PC-9 (cell line): ENCODE measurements around the gene GOLGB1. TPM values are rescaled to one million over a fixed set of nuclear protein-coding genes. Genes with fewer than 3 reads are reported as not detected.
"Not testable (repeated sequence)": the region's sequence is repeated elsewhere in the genome, so short reads cannot be mapped to it uniquely, and the experiment has no call there.

ENCODE experiments used
- BruUV-seq: library from RNA; stranded (reverse); fragments of 400-500 nt; replicated peaks from 2 replicates; lab custom pipeline; 2021; lab: Mats Ljungman, UMichigan
- CTCF ChIA-PET: fragments of 300-600 bp; sonication (Branson Sonifier 250); formaldehyde crosslinking; loops from one replicate; lab custom pipeline; 2022; ENCODE audit warnings: antibody characterized with exemption; lab: Charles Lee
- POLR2A ChIA-PET: fragments of 300-600 bp; sonication (Branson Sonifier 250); formaldehyde crosslinking; loops from one replicate; lab custom pipeline; 2022; ENCODE audit warnings: antibody characterized with exemption; ENCODE audit not compliant: unreplicated experiment; lab: Charles Lee
- DNase-seq, 2 experiments: peaks; one replicate each; pipeline versions ENCODE4 v3.0.0 to v3.0.0-alpha.2; 2015 to 2022; ENCODE audit warnings: mixed read lengths in 1 of 2
- H2AFZ ChIP-seq: fragments of 200-600 bp; sonication (generic); 2 replicates; pipeline ENCODE4 v1.8.1; 2017; ENCODE audit warnings: antibody characterized with exemption
- H3F3A ChIP-seq: fragments of 200-600 bp; sonication (generic); 2 replicates; pipeline ENCODE4 v1.8.1; 2017; ENCODE audit warnings: antibody characterized with exemption, mild to moderate bottlenecking, low read depth; ENCODE audit not compliant: insufficient read depth
- H3K27ac ChIP-seq: fragments of 200-600 bp; sonication (generic); 2 replicates; pipeline ENCODE4 v1.6.1; 2016; ENCODE audit warnings: mixed run types
- H3K27me3 ChIP-seq: fragments of 200-600 bp; sonication (generic); 2 replicates; pipeline ENCODE4 v1.6.1; 2016; ENCODE audit warnings: low read depth, mixed run types; ENCODE audit not compliant: insufficient read depth
- H3K36me3 ChIP-seq: fragments of 200-600 bp; sonication (generic); 2 replicates; pipeline ENCODE4 v1.6.1; 2016; ENCODE audit warnings: low read depth, mixed run types
- H3K4me1 ChIP-seq: fragments of 200-600 bp; sonication (generic); replicated peaks from 2 replicates; pipeline ENCODE4 v1.6.1; 2016; ENCODE audit warnings: mixed run types; ENCODE audit not compliant: insufficient read depth
- H3K4me2 ChIP-seq: fragments of 200-600 bp; sonication (generic); 2 replicates; pipeline ENCODE4 v1.6.1; 2017; ENCODE audit warnings: mixed run types
- H3K4me3 ChIP-seq: fragments of 200-600 bp; sonication (generic); 2 replicates; pipeline ENCODE4 v1.6.1; 2016; ENCODE audit warnings: mixed run types
- H3K79me2 ChIP-seq: fragments of 200-600 bp; sonication (generic); 2 replicates; pipeline ENCODE4 v1.6.1; 2017; ENCODE audit warnings: low read depth, mixed run types
- H3K9me2 ChIP-seq: fragments of 200-600 bp; sonication (generic); 2 replicates; pipeline ENCODE4 v1.8.1; 2017; ENCODE audit warnings: mild to moderate bottlenecking; ENCODE audit not compliant: insufficient read depth
- H3K9me3 ChIP-seq: fragments of 200-600 bp; sonication (generic); 2 replicates; pipeline ENCODE4 v1.8.1; 2016; ENCODE audit warnings: low read depth; ENCODE audit not compliant: insufficient read depth
- H4K20me1 ChIP-seq: fragments of 200-600 bp; sonication (generic); 2 replicates; pipeline ENCODE4 v1.8.1; 2017; ENCODE audit not compliant: insufficient read depth
- EZH2 ChIP-seq: fragments of 200-600 bp; sonication (generic); IDR thresholded peaks from 2 replicates; pipeline ENCODE4 v1.8.0; 2017; ENCODE audit warnings: antibody characterized with exemption, low read depth
- intact Hi-C: fragments of 100-400 bp; cut with micrococcal nuclease; formaldehyde crosslinking; loops from one replicate; pipeline ENCODE4 v1.10.0; 2022; ENCODE audit not compliant: unreplicated experiment
- total RNA-seq: library from RNA; stranded (reverse); gene quantifications from 2 replicates; pipeline ENCODE4 v1.2.3, GENCODE V29; 2021
- TF ChIP-seq, protein P1 (sequence below): fragments of 200-600 bp; sonication (generic); conservative IDR thresholded peaks from 2 replicates; pipeline ENCODE4 v1.6.1; 2017; ENCODE audit warnings: mixed run types, antibody characterized with exemption, mild to moderate bottlenecking, moderate library complexity

The GOLGB1 gene
- total RNA-seq, 1 experiment from 2014 or later = 73.1 TPM

GRCh38 chr3:121794264-121794983, 44.9 kb upstream of the GOLGB1 start:
- Histone ChIP-seq H3K79me2 (no peaks in the 10 kb centered on the region), H3K4me3 (no peak overlapping the region), H4K20me1 (no peaks in the 10 kb centered on the region), H3K4me1 (no peaks in the 10 kb centered on the region), H3F3A (no peaks in the 10 kb centered on the region), H3K4me2 (no peak overlapping the region), H3K9me2 (no peaks in the 10 kb centered on the region), H3K27me3 (no peaks in the 10 kb centered on the region), H2AFZ (no peak overlapping the region), H3K27ac (no peak overlapping the region), H3K9me3 (no peaks in the 10 kb centered on the region), H3K36me3 (0 out of 2 replicates have a peak, but pooled peaks cover 6% of the 10 kb centered on the region)
- no TSS peak for BruUV-seq
- no peak for DNase-seq
- ChIA-PET CTCF (no interaction called here), POLR2A (no interaction called here)
- intact Hi-C loops = no loop called here
- TF ChIP-seq EZH2 = no peak
- TF ChIP-seq, protein P1, sequence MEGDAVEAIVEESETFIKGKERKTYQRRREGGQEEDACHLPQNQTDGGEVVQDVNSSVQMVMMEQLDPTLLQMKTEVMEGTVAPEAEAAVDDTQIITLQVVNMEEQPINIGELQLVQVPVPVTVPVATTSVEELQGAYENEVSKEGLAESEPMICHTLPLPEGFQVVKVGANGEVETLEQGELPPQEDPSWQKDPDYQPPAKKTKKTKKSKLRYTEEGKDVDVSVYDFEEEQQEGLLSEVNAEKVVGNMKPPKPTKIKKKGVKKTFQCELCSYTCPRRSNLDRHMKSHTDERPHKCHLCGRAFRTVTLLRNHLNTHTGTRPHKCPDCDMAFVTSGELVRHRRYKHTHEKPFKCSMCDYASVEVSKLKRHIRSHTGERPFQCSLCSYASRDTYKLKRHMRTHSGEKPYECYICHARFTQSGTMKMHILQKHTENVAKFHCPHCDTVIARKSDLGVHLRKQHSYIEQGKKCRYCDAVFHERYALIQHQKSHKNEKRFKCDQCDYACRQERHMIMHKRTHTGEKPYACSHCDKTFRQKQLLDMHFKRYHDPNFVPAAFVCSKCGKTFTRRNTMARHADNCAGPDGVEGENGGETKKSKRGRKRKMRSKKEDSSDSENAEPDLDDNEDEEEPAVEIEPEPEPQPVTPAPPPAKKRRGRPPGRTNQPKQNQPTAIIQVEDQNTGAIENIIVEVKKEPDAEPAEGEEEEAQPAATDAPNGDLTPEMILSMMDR = no peak

DNA sequence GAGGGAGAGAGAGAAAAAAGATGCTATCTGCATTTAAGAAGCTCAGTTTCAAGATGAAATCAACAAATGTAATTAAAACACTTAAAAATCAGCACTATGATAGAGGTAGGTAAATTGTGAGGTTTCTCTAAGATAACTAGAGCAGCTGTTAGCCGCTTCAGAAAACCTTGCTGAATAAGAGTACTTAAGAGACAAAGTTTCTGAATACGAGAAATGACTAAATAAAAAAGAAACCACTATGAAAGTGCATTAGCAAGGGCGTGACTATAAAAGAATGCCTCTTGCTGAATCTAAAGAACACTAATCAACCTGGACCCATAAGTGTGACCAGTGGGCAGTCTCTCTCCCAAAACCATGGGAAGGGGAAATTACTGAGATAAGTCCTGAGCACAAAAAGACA, 43.5 kb upstream of the GOLGB1 start:
- ChIA-PET CTCF (interaction anchor here (1.0 kb wide), 1 partner anchor 246 kb away, joined by 4 read pairs; no protein-coding TSS in a partner anchor), POLR2A (interaction anchor here (0.5 kb wide), 1 partner anchor 16 kb away, joined by 3 read pairs; no protein-coding TSS in a partner anchor)
- 0 out of 2 replicates have a peak, but pooled peaks cover 13% of the 10 kb centered on the region for H3K36me3 ChIP-seq
- no peak for TF ChIP-seq EZH2
- TF ChIP-seq, protein P1 = no peak
- no peak overlapping the region for H2AFZ ChIP-seq
- intact Hi-C loops = no loop called here
- no peak for DNase-seq
- H3K4me3 ChIP-seq = no peak overlapping the region
- no peak overlapping the region for H3K4me2 ChIP-seq
- H3K79me2 ChIP-seq = no peaks in the 10 kb centered on the region
- H3K27ac ChIP-seq = no peak overlapping the region
- no peaks in the 10 kb centered on the region for H3K9me3 ChIP-seq
- no peaks in the 10 kb centered on the region for H4K20me1 ChIP-seq
- H3K4me1 ChIP-seq = no peaks in the 10 kb centered on the region
- H3K9me2 ChIP-seq = no peaks in the 10 kb centered on the region
- BruUV-seq = no TSS peak
- no peaks in the 10 kb centered on the region for H3F3A ChIP-seq
- no peaks in the 10 kb centered on the region for H3K27me3 ChIP-seq

DNA sequence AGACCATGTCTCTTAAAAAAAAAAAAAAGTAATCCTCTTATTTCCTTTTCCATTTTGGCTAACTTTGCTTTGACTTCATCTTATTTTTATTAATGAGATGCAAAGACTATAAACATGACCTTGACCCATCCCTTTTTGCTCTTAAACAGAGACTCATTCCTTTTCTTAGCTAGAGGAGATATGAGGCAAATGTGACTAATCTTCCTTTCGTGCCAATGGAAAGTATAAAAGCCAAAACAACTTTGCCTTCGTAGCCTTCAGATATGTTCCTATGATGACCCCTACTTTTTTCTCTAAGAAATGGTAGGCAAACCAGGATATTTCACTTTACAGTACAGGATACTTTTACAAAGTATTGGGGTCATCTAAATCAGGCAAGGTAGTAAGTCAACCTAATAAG, 36.9 kb upstream of the GOLGB1 start:
- H3K9me2 ChIP-seq = no peaks in the 10 kb centered on the region
- CTCF ChIA-PET = no interaction called here

DNA sequence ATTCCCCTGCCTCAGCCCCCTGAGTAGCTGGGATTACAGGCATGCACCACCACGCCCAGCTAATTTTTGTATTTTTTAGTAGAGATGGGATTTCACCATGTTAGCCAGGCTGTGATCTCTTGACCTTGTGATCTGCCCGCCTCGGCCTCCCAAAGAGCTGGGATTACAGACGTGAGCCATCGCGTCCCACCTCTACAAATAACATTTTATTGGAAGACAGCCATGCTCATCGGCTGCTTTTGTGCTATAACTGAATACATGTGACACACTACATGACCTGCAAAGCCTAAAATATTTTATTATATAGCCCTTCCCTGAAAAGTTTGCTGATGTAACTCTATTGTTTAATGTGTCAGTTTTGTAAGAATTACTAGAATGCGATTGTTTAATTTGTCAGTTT, 33.2 kb upstream of the GOLGB1 start:
- BruUV-seq, H3K4me1 ChIP-seq, H3K4me2 ChIP-seq, H3F3A ChIP-seq, H2AFZ ChIP-seq, H3K9me3 ChIP-seq, intact Hi-C loops, POLR2A ChIA-PET, DNase-seq, H3K4me3 ChIP-seq, H3K27me3 ChIP-seq, H3K9me2 ChIP-seq, H3K79me2 ChIP-seq, H4K20me1 ChIP-seq, H3K27ac ChIP-seq: not testable (repeated sequence)
- peaks cover 13% of the 10 kb centered on the region; the same call in 1 of the 2 replicates for H3K36me3 ChIP-seq
- CTCF ChIA-PET = interaction anchor here (0.6 kb wide), 1 partner anchor 167 kb away, joined by 9 read pairs; no protein-coding TSS in a partner anchor

More for the DNA sequence above, 36.9 kb upstream of the GOLGB1 start:
- DNase-seq = no peak
- POLR2A ChIA-PET = no interaction called here
- no peaks in the 10 kb centered on the region for H4K20me1 ChIP-seq
- H3F3A ChIP-seq = no peaks in the 10 kb centered on the region
- no peak overlapping the region for H3K4me3 ChIP-seq
- no TSS peak for BruUV-seq
- no peak overlapping the region for H3K4me2 ChIP-seq
- intact Hi-C loops = no loop called here
- H3K4me1 ChIP-seq = no peaks in the 10 kb centered on the region
- no peak overlapping the region for H2AFZ ChIP-seq
- H3K79me2 ChIP-seq = no peaks in the 10 kb centered on the region
- H3K36me3 ChIP-seq = peaks cover 26% of the 10 kb centered on the region; the same call in 1 of the 2 replicates
- H3K27ac ChIP-seq = no peak overlapping the region
- TF ChIP-seq EZH2 = no peak
- TF ChIP-seq, protein P1 = no peak
- H3K9me3 ChIP-seq = no peaks in the 10 kb centered on the region
- H3K27me3 ChIP-seq = no peaks in the 10 kb centered on the region
